ENCODE results near the gene GABPA. TPM values are rescaled to one million over a fixed set of nuclear protein-coding genes. Genes with fewer than 3 reads are reported as not detected.

The GABPA gene
- total and polyA plus RNA-seq, 2 of the 13 experiments (the other 11 are each of a cell fraction or from before 2014, with no cell fraction given) = 7.4 to 13.2 TPM

- Histone ChIP-seq H3K4me3 (replicated peaks in 1 of 3; ENCODE audit: insufficient read depth in 1 of 3, low read depth in 2 of 3, low read length in 3 of 3) (no peak overlapping the region), H3K27me3 (ENCODE audit: control insufficient read depth in 1 of 2, insufficient read depth in 2 of 2, low read length in 2 of 2) (no peaks in the 10 kb centered on the region), H4K20me1 (ENCODE audit: insufficient read depth, low read length) (no peaks in the 10 kb centered on the region), H3K4me2 (ENCODE audit: low read depth, low read length) (no peak overlapping the region), H3K9me3 (ENCODE audit: low read length) (no peaks in the 10 kb centered on the region), H3K27ac (ENCODE audit: extremely low read length, insufficient read depth, low read length) (no peak overlapping the region), H3K4me1 (ENCODE audit: insufficient read depth, low read length) (no peaks in the 10 kb centered on the region), H3K36me3 (replicated peaks in 1 of 2; ENCODE audit: control insufficient read depth in 1 of 2, insufficient read depth in 2 of 2, low read length in 2 of 2) (no peaks in the 10 kb centered on the region), H3K79me2 (ENCODE audit: insufficient read depth, low read length) (no peaks in the 10 kb centered on the region), H2AFZ (ENCODE audit: low read length) (no peak overlapping the region), H3K9ac (ENCODE audit: insufficient read depth, low read depth, low read length) (no peak overlapping the region)
- ATAC-seq (no peak), FAIRE-seq (no peak), DNase-seq (ENCODE audit: low spot score) (no peak)
- in situ Hi-C loops (cut with HindIII; ENCODE audit: extremely low pct_ligation_motif_present, low pct_unique_long_range_greater_than_20kb) = no loop called here
- CTCF ChIA-PET (ENCODE audit: low intra/inter-chr PET ratio, low total read pairs) = interaction anchor here (0.9 kb wide), 1 partner anchor 10 kb away, joined by 3 read pairs; no protein-coding TSS in a partner anchor
- intact Hi-C loops (cut with micrococcal nuclease; ENCODE audit: unreplicated experiment) = no loop called here
- TF ChIP-seq ZNF780A (CRISPR knock-in tag; IDR thresholded peaks at IDR 0.05) = no peak
- TF ChIP-seq NKX3-1 (CRISPR knock-in tag; IDR thresholded peaks at IDR 0.05) = no peak
- no peak for TF ChIP-seq PHB2 (IDR thresholded peaks at IDR 0.05; ENCODE audit: partially characterized antibody)
- no peak for TF ChIP-seq SSRP1 (CRISPR knock-in tag; IDR thresholded peaks at IDR 0.05)
- TF ChIP-seq MAFK (conservative IDR thresholded peaks at IDR 0.05 in 1 of 2, IDR thresholded peaks at IDR 0.05 in 1 of 2; ENCODE audit: low read length in 2 of 2) = peak; percentile 48 to 60
- TF ChIP-seq MAFF (IDR thresholded peaks at IDR 0.05; ENCODE audit: low read depth, low read length) = peak; percentile 18; the same call in 1 of the 2 replicates
- POLR2A ChIA-PET = no interaction called here
- BruUV-seq (replicated peaks) = no TSS peak
- WGBS (ENCODE audit: low lambda C conversion rate) = 13% methylated on average over 1 of the region's 1 CpG
These were observed 76.4 kb downstream of the GABPA start for GRCh38 chr21:25811186-25811585.

- Histone ChIP-seq H3K4me3 (replicated peaks in 1 of 3; ENCODE audit: insufficient read depth in 1 of 3, low read depth in 2 of 3, low read length in 3 of 3) (no peak overlapping the region), H3K9me3 (ENCODE audit: low read length) (no peaks in the 10 kb centered on the region), H3K36me3 (replicated peaks in 1 of 2; ENCODE audit: control insufficient read depth in 1 of 2, insufficient read depth in 2 of 2, low read length in 2 of 2) (no peaks in the 10 kb centered on the region), H2AFZ (ENCODE audit: low read length) (no peak overlapping the region), H3K79me2 (ENCODE audit: insufficient read depth, low read length) (no peaks in the 10 kb centered on the region), H3K4me2 (ENCODE audit: low read depth, low read length) (no peak overlapping the region), H4K20me1 (ENCODE audit: insufficient read depth, low read length) (no peaks in the 10 kb centered on the region), H3K27ac (ENCODE audit: extremely low read length, insufficient read depth, low read length) (no peak overlapping the region), H3K27me3 (ENCODE audit: control insufficient read depth in 1 of 2, insufficient read depth in 2 of 2, low read length in 2 of 2) (0 out of 5 replicates have a peak, but pooled peaks cover 0 to 3% of the 10 kb centered on the region in 2 experiments), H3K9ac (ENCODE audit: insufficient read depth, low read depth, low read length) (no peak overlapping the region), H3K4me1 (ENCODE audit: insufficient read depth, low read length) (no peaks in the 10 kb centered on the region)
- no TSS peak for BruUV-seq (replicated peaks)
- DNase-seq (ENCODE audit: low spot score) (no peak), FAIRE-seq (no peak), ATAC-seq (no peak)
- WGBS (ENCODE audit: low lambda C conversion rate) = 29% methylated on average over 1 of the region's 1 CpG
- in situ Hi-C loops (cut with HindIII; ENCODE audit: extremely low pct_ligation_motif_present, low pct_unique_long_range_greater_than_20kb) (no loop called here), intact Hi-C loops (cut with micrococcal nuclease; ENCODE audit: unreplicated experiment) (no loop called here)
- ChIA-PET POLR2A (no interaction called here), CTCF (ENCODE audit: low intra/inter-chr PET ratio, low total read pairs) (no interaction called here)
- TF ChIP-seq, protein P1, sequence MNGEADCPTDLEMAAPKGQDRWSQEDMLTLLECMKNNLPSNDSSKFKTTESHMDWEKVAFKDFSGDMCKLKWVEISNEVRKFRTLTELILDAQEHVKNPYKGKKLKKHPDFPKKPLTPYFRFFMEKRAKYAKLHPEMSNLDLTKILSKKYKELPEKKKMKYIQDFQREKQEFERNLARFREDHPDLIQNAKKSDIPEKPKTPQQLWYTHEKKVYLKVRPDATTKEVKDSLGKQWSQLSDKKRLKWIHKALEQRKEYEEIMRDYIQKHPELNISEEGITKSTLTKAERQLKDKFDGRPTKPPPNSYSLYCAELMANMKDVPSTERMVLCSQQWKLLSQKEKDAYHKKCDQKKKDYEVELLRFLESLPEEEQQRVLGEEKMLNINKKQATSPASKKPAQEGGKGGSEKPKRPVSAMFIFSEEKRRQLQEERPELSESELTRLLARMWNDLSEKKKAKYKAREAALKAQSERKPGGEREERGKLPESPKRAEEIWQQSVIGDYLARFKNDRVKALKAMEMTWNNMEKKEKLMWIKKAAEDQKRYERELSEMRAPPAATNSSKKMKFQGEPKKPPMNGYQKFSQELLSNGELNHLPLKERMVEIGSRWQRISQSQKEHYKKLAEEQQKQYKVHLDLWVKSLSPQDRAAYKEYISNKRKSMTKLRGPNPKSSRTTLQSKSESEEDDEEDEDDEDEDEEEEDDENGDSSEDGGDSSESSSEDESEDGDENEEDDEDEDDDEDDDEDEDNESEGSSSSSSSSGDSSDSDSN (CRISPR knock-in tag; IDR thresholded peaks at IDR 0.05) = no peak
- TF ChIP-seq, protein P2, sequence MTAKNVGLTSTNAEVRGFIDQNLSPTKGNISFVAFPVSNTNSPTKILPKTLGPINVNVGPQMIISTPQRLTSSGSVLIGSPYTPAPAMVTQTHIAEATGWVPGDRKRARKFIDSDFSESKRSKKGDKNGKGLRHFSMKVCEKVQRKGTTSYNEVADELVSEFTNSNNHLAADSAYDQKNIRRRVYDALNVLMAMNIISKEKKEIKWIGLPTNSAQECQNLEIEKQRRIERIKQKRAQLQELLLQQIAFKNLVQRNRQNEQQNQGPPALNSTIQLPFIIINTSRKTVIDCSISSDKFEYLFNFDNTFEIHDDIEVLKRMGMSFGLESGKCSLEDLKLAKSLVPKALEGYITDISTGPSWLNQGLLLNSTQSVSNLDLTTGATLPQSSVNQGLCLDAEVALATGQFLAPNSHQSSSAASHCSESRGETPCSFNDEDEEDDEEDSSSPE (CRISPR knock-in tag; IDR thresholded peaks at IDR 0.05) = no peak
- TF ChIP-seq REPIN1 (CRISPR knock-in tag; IDR thresholded peaks at IDR 0.05; ENCODE audit: borderline replicate concordance, low read depth) (no peak), SP4 (CRISPR knock-in tag; IDR thresholded peaks at IDR 0.05) (no peak), PAXIP1 (CRISPR knock-in tag; conservative IDR thresholded peaks at IDR 0.05) (no peak), ZEB1 (IDR thresholded peaks at IDR 0.05; ENCODE audit: insufficient replicate concordance, low read depth) (no peak), SIX4 (CRISPR knock-in tag; IDR thresholded peaks at IDR 0.05) (no peak)
These were observed 79.1 kb downstream of the GABPA start for GRCh38 chr21:25813917-25814316.
